Myometrial cell (primary cell): ENCODE data around the gene PSMC4. TPM values are rescaled to one million over a fixed set of nuclear protein-coding genes. Genes with fewer than 3 reads are reported as not detected.

Experiments
- total RNA-seq: library from RNA; depleted of rRNA; stranded (reverse); fragments of >200 nt; gene quantifications from 2 replicates; pipeline ENCODE4 v1.2.3, GENCODE V29; 2015

The PSMC4 gene
- 154 and 171 TPM in 2 replicates for total RNA-seq

GRCh38 chr19:39970675-39971379, at the start of gene PSMC4:
Gene PSMC4 (plus strand): TSS chr19:39971165. CDS start chr19:39971203, 38 bp downstream.

DNA sequence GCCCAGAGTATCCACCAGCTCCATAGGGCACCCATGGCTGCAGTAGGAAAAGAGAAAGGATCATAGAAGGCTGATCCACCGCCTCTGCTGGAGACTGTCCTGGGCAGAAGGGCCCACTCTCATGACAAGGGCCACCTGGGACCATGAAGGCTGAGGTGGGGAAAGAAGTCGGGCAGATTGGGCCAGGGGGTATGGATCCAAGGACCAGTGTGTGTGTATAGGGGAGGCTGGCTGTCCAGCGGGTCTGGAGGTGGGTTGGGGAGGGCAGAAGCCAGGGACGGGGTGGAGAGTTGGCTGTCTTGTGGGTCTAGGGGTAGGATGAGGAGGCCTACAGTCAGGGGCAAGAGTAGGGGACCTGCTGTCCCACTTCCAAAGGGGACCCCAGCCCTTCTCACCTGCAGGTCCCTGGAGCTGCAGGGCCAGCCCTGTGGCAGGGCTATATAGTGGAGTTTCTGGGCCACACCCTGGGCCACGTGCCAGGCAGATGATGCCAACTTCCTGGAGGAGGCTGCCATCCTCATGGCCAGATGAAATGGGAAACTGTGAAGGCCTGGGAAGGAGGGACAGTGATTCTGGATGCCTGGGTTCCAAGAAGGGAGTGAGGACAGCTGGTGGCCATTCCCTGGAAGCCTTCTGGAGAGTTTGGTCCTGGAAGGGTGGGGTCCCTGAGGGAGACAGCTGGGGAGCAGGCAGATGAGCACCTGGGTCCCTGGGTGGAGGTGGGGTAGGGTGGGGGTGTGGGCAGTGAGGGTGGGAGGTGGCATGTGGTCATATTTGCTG, 36.2 kb upstream of the PSMC4 start, which contains the start of gene FCGBP:
FCGBP (minus strand) TSS at position 51 of the 780 bp plus-strand sequence.

GRCh38 chr19:39996811-39997637, 26.1 kb downstream of the PSMC4 start, which contains the start of gene ZNF546:
Gene ZNF546 (plus strand): TSS chr19:39997060. CDS start chr19:39998327, 1,267 bp downstream.

Other genes with a start within 250 kb of the PSMC4 start
- gene CLC, start 233.1 kb upstream of the PSMC4 start, total RNA-seq = not detected in 2 replicates
- not detected in 2 replicates for gene LEUTX, start 192.3 kb upstream of the PSMC4 start, total RNA-seq
- 14.5 and 15.3 TPM in 2 replicates for gene DYRK1B, start 137.0 kb upstream of the PSMC4 start, total RNA-seq
- 131 and 144 TPM in 2 replicates for gene FBL, start 124.8 kb upstream of the PSMC4 start, total RNA-seq
- not detected in 2 replicates for gene FCGBP, start 36.5 kb upstream of the PSMC4 start, total RNA-seq
- 1.4 and 3.9 TPM in 2 replicates for gene ZNF546, start 25.9 kb downstream of the PSMC4 start, total RNA-seq
- gene ZNF780B, start 85.1 kb downstream of the PSMC4 start, total RNA-seq = 1.4 and 6.9 TPM in 2 replicates
- 2.3 and 16.0 TPM in 2 replicates for gene ZNF780A, start 119.8 kb downstream of the PSMC4 start, total RNA-seq
- gene MAP3K10, start 220.3 kb downstream of the PSMC4 start, total RNA-seq = 6.0 and 10.4 TPM in 2 replicates
- not detected in 2 replicates for gene TTC9B, start 247.2 kb downstream of the PSMC4 start, total RNA-seq